GM21528 (cell line): ENCODE measurements around the gene PXYLP1.

ENCODE experiments used
- ATAC-seq: cut with Tn5 transposase; IDR thresholded peaks from one replicate; pipeline ENCODE4 v1.9.1; 2021; ENCODE audit warnings: mild to moderate bottlenecking, moderate library complexity; ENCODE audit not compliant: unreplicated experiment, low FRiP score

PXYLP1 gene

DNA sequence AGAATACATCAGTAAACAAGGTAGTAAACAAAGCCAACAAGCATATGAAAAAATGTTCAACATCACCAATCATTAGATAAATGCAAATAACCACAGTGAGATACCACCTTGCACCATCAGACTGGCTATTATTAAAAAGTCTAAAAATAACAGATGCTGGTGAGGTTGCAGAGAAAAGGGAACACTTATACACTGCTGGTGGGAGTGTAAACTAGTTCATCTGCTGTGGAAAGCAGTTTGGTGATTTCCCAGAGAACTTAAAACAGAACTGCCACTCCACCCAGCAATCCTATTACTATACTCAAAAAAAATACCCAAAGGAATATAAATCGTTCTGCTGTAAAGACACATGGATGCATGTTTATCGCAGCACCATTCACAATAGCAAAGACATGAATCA is 106.4 kb downstream of the PXYLP1 start:
- no peak for ATAC-seq

DNA sequence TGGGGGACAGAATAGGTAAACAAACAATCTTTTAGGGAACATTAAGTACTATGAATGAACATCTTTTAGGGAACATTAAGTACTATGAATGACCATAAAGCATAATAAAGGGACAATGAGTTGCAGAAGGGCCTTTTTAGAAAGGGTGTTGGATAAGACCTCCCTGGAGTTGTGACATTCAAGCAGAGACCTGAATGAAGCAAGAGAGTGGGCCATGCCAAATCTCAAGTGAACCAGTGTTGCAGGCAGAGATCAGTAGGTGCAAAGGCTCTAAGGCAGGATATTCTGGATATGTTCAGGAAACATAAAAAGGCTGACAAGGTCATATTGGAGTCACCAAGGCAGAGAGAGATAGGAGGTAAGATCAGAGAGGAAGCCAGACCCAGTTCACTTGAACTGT is 107.3 kb downstream of the PXYLP1 start:
- no peak for ATAC-seq

DNA sequence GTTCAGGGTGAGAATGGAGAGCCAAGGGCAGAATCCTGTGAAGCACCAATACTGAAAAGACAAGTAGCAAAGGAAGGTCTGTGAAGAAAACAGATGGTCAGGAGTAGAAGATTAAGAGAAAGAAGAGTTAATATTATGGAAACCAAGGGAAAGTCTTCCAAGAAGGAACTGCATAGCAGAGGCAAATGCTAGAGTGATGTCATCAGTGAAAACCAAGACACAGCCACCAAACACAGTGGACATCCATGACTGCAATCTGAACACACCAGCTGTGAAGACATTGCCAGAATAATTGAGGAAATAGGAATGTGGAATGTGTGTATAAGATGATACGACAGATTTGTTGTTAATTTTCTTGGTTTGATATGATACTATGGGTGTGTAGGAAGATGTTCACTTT is 109.9 kb downstream of the PXYLP1 start:
- ATAC-seq = no peak

DNA sequence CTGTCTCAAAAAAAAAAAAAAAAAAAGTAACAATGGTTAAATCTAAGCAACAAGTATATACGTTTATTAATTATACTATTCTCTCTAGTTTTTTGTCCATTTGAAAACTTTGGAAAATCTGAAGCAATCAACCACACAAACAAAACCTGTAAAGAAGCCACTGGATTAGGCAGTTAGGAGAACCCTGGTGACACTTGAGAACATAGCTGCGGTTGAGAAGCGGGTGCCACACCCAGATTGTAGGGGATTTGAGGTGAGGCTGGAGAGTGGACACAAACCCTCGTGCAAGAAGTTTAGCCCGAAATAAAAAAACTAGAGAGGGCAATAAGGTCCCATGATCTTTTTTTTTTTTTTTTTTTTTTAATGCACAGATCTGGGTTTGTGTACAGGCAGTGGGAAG is 110.8 kb downstream of the PXYLP1 start:
- ATAC-seq = no peak

GRCh38 chr3:141343077-141343476 is 111.5 kb downstream of the PXYLP1 start:
- ATAC-seq = no peak

DNA sequence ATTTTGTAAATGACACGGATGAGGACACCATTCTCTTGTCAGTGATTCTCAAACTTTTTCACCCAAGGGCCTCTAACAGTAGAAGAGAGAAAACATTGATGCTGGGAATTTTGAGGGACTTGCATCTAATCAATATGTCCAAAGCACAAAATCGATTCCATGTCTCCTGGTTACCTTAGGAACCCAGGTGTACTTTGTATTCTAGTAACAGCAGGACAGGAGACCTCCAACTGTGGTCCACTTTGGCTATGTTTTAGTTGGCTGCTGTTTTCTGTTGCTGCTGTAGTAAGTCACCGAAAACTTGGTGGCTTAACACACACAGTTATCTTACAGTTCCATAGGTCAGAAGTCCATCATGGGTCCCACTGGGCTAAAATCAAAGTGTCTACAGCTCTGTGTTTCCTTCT is 112.2 kb downstream of the PXYLP1 start:
- ATAC-seq = no peak
